Left ventricle myocardium inferior (tissue), 1 donor: ENCODE results near the gene BRPF1. TPM values are rescaled to one million over a fixed set of nuclear protein-coding genes. Genes with fewer than 3 reads are reported as not detected.
A peak's percentile ranks its signal among the peaks of the same experiment; 100 is the strongest.

Source experiments
- DNase-seq: peaks from one replicate; pipeline ENCODE4 v3.0.0-alpha.2; 2020
- H3K27ac ChIP-seq: fragments of 200-600 bp; replicated peaks from 2 replicates; pipeline ENCODE4 v1.8.0; 2021
- H3K27me3 ChIP-seq: fragments of 200-600 bp; 2 replicates; pipeline ENCODE4 v1.8.0; 2021; ENCODE audit warnings: low read depth
- H3K36me3 ChIP-seq: fragments of 200-600 bp; 2 replicates; pipeline ENCODE4 v1.8.0; 2021
- H3K4me1 ChIP-seq: fragments of 200-600 bp; 2 replicates; pipeline ENCODE4 v1.8.0; 2021
- H3K4me3 ChIP-seq: fragments of 200-600 bp; 2 replicates; pipeline ENCODE4 v1.8.0; 2021; ENCODE audit warnings: mild to moderate bottlenecking, moderate library complexity
- H3K9me3 ChIP-seq: fragments of 200-600 bp; replicated peaks from 2 replicates; pipeline ENCODE4 v1.8.0; 2021
- CTCF ChIP-seq: fragments of 200-600 bp; IDR thresholded peaks from 2 replicates; pipeline ENCODE4 v1.8.0; 2021; ENCODE audit warnings: antibody characterized with exemption, mild to moderate bottlenecking, borderline replicate concordance
- intact Hi-C: fragments of 100-400 bp; cut with micrococcal nuclease; formaldehyde crosslinking; loops from one replicate; pipeline ENCODE4 v1.11.0; 2022
- total RNA-seq: library from RNA; stranded (reverse); fragmentation: NEBNext Ultra II Directional; extraction: Animal tissue kit (Norgen Biotek cat#: 25700); gene quantifications from one replicate; pipeline ENCODE4 v1.2.1, GENCODE V29; 2021
- donor health status: DM: no; HTN: yes; CAD: no; lungs with severe emphysema.

Gene BRPF1
- total RNA-seq, 1 donor from 2014 or later: 9.4 TPM

- H3K27ac ChIP-seq: no peak overlapping the region
- peaks cover 100% of the 10 kb centered on the region for H3K36me3 ChIP-seq
- no peaks in the 10 kb centered on the region for H3K27me3 ChIP-seq
- no peak overlapping the region for H3K4me3 ChIP-seq
- TF ChIP-seq CTCF: no peak
- intact Hi-C loops: no loop called here
- no peak for DNase-seq
- H3K9me3 ChIP-seq: no peaks in the 10 kb centered on the region
- peaks cover 20% of the 10 kb centered on the region for H3K4me1 ChIP-seq
Observed at GRCh38 chr3:9686703-9687102, 44.8 kb upstream of the BRPF1 start.

- Histone ChIP-seq H3K4me3 (no peak overlapping the region), H3K36me3 (peaks cover 100% of the 10 kb centered on the region), H3K9me3 (no peaks in the 10 kb centered on the region), H3K27ac (no peak overlapping the region), H3K27me3 (no peaks in the 10 kb centered on the region), H3K4me1 (peaks cover 12% of the 10 kb centered on the region)
- intact Hi-C loops: no loop called here
- DNase-seq: no peak
- no peak for TF ChIP-seq CTCF
Observed at GRCh38 chr3:9687514-9687913, 44.0 kb upstream of the BRPF1 start.

- Histone ChIP-seq H3K27me3 (no peaks in the 10 kb centered on the region), H3K27ac (no peak overlapping the region), H3K36me3 (peaks cover 100% of the 10 kb centered on the region), H3K4me1 (peaks cover 12% of the 10 kb centered on the region), H3K9me3 (no peaks in the 10 kb centered on the region), H3K4me3 (no peak overlapping the region)
- no peak for DNase-seq
- intact Hi-C loops: no loop called here
- no peak for TF ChIP-seq CTCF
Observed at GRCh38 chr3:9688961-9689360, 42.6 kb upstream of the BRPF1 start.

GRCh38 chr3:9689757-9690156, 41.8 kb upstream of the BRPF1 start:
- TF ChIP-seq CTCF: no peak
- H3K4me1 ChIP-seq: peaks cover 12% of the 10 kb centered on the region
- intact Hi-C loops: no loop called here
- no peaks in the 10 kb centered on the region for H3K9me3 ChIP-seq
- H3K27ac ChIP-seq: peak overlapping the region; percentile 36
- H3K4me3 ChIP-seq: no peak overlapping the region
- no peak for DNase-seq
- no peaks in the 10 kb centered on the region for H3K27me3 ChIP-seq
- peaks cover 100% of the 10 kb centered on the region for H3K36me3 ChIP-seq

- Histone ChIP-seq H3K4me1 (peaks cover 17% of the 10 kb centered on the region), H3K27me3 (no peaks in the 10 kb centered on the region), H3K4me3 (no peak overlapping the region), H3K36me3 (peaks cover 96% of the 10 kb centered on the region), H3K27ac (peak overlapping the region; percentile 36), H3K9me3 (no peaks in the 10 kb centered on the region)
- TF ChIP-seq CTCF: no peak
- intact Hi-C loops: no loop called here
- no peak for DNase-seq
Observed at GRCh38 chr3:9690451-9691450, 40.8 kb upstream of the BRPF1 start.
